Large intestine (tissue), 3 donors: Measurements from ENCODE around the gene IKBKE. TPM values are rescaled to one million over a fixed set of nuclear protein-coding genes. Genes with fewer than 3 reads are reported as not detected.
A peak's percentile ranks its signal among the peaks of the same experiment; 100 is the strongest.

Source experiments
- DNase-seq, 2 donors: peaks; one replicate each; pipeline versions ENCODE4 v3.0.0 to v3.0.0-alpha.2; 2013
- H3K27ac ChIP-seq: one replicate; pipeline ENCODE4 v1.5.1; 2013; ENCODE audit warnings: low read length
- H3K27me3 ChIP-seq: 2 replicates; pipeline ENCODE4 v1.6.1; 2013; ENCODE audit warnings: low read length; ENCODE audit not compliant: control insufficient read depth, insufficient read depth
- H3K36me3 ChIP-seq: 2 replicates; pipeline ENCODE4 v1.6.1; 2013; ENCODE audit warnings: low read length; ENCODE audit not compliant: control insufficient read depth, insufficient read depth
- H3K4me1 ChIP-seq: one replicate; pipeline ENCODE4 v1.6.1; 2013; ENCODE audit warnings: low read length; ENCODE audit not compliant: control insufficient read depth, insufficient read depth
- H3K4me3 ChIP-seq: one replicate; pipeline ENCODE4 v1.5.1; 2013; ENCODE audit warnings: low read length
- H3K9me3 ChIP-seq: one replicate; pipeline ENCODE4 v1.6.1; 2013; ENCODE audit warnings: mild to moderate bottlenecking, low read depth, low read length, moderate library complexity; ENCODE audit not compliant: control insufficient read depth
- WGBS: methylation state at CpG from one replicate; pipeline ENCODE4 v1.1.5; 2013; ENCODE audit warnings: low lambda C conversion rate; ENCODE audit not compliant: insufficient coverage; 5-methylcytosine and 5-hydroxymethylcytosine counted together
- polyA plus RNA-seq: library from polyadenylated mRNA; unstranded; fragments of 120-200 nt; gene quantifications from one replicate; pipeline ENCODE4 v1.2.1, GENCODE V29; 2013

Gene IKBKE
- polyA plus RNA-seq, 1 donor = 7.5 TPM

DNA sequence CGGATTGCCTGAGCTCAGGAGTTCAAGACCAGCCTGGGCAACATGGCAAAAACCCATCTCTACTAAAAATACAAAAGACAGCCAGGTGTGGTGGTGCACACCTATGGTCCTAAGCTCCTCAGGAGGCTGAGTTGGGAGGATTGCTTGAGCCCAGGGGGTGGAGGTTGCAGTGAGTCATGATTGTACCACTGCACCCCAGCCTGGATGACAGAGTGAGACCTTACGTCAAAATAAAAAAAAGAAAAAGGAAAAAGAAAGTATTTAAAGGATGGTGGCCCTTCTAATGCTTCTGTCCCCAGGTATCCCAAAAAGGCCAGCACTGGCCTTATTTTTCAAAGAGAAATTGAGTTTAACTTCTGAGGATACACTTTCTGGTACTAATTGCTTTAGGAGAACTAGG is 1.7 kb downstream of the IKBKE start:
- 50% methylated on average over 1 of the region's 2 CpGs for WGBS
- DNase-seq = no peak
- H3K4me3 ChIP-seq = no peak overlapping the region

DNA sequence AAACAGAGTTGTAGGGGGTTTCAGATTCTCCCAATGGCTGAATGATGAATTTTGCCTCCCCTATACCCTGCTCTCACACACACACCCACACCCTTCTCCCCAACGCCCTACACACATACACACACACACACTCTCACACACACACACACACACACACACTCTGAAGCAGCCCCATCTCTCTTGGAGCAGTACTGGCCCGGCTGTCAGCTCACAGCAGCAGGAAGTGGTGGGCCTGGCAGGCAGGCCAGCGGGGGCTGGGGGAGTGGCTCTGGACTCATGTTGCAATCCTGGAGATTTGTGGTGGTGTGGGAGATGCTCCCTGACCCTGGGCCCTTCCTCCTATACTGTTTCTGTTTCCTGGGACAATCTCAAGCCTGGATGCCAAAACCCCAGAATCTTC is 2.2 kb downstream of the IKBKE start:
- H3K27me3 ChIP-seq = no peaks in the 10 kb centered on the region
- no CpG with 5 or more reads among the region's 3 CpGs for WGBS
- H3K4me1 ChIP-seq = peaks cover 18% of the 10 kb centered on the region
- peaks cover 23% of the 10 kb centered on the region for H3K36me3 ChIP-seq
- peak in 1 of 2 donors; percentile 23 for DNase-seq
- H3K9me3 ChIP-seq = no peaks in the 10 kb centered on the region
- H3K27ac ChIP-seq = no peak overlapping the region
- H3K4me3 ChIP-seq = no peak overlapping the region

More for the DNA sequence above, 1.7 kb downstream of the IKBKE start:
- Histone ChIP-seq H3K4me1 (peaks cover 18% of the 10 kb centered on the region), H3K36me3 (peaks cover 21% of the 10 kb centered on the region), H3K9me3 (no peaks in the 10 kb centered on the region), H3K27ac (no peak overlapping the region), H3K27me3 (peaks cover 4% of the 10 kb centered on the region)

DNA sequence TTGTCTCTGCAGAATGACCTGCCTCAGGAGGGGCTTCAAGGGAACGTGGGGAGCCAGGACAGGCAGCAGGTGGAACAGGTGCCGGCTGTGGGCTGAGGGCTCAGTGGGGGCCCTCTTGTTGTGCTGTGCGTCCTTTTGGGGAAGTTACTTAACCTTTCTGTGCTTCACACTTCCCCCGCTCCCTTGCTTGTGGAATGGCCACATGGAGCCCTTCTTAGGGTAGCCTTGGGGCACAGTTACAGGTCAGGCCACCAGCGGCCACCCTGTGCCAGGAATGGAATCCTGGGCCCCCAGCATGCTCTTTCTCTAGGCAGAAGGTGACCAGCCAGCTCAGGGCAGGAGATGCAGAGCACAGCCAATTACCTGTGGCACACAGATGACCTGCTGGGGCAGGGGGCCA is 2.6 kb downstream of the IKBKE start:
- Histone ChIP-seq H3K4me3 (no peak overlapping the region), H3K36me3 (peaks cover 26% of the 10 kb centered on the region), H3K27ac (no peak overlapping the region), H3K4me1 (peaks cover 18% of the 10 kb centered on the region), H3K27me3 (no peaks in the 10 kb centered on the region), H3K9me3 (no peaks in the 10 kb centered on the region)
- no CpG with 5 or more reads among the region's 5 CpGs for WGBS
- no peak for DNase-seq

DNA sequence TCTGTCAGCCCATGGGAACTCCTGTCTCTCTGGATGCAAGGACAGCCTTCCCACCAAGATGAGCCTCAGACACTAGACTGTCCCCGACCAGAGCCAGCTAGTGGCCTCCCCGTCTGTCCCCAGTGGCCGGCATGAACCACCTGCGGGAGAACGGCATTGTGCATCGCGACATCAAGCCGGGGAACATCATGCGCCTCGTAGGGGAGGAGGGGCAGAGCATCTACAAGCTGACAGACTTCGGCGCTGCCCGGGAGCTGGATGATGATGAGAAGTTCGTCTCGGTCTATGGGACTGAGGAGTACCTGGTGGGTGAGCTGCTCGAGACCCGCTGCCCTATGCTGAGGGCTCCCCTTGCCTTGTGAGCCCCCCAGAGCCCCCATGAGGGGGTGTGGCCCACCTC is 5.8 kb downstream of the IKBKE start:
- Histone ChIP-seq H3K4me1 (peaks cover 5% of the 10 kb centered on the region), H3K27me3 (no peaks in the 10 kb centered on the region), H3K9me3 (peaks cover 3% of the 10 kb centered on the region), H3K4me3 (no peak overlapping the region), H3K36me3 (peaks cover 40% of the 10 kb centered on the region), H3K27ac (no peak overlapping the region)
- WGBS = no CpG with 5 or more reads among the region's 17 CpGs
- no peak for DNase-seq

DNA sequence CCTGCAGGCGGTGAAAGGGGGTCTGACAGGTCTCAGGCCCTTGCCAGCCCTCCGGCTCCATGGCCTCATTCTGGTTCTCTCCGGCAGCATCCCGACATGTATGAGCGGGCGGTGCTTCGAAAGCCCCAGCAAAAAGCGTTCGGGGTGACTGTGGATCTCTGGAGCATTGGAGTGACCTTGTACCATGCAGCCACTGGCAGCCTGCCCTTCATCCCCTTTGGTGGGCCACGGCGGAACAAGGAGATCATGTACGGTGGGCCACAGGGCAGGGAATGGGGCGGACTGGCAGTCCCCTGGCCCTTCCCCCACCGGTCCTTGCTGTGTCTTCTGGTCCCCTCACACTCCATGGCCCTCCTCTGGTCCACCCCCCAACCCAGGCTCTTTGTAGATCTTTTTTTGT is 6.3 kb downstream of the IKBKE start:
- Histone ChIP-seq H3K36me3 (peaks cover 40% of the 10 kb centered on the region), H3K27ac (no peak overlapping the region), H3K27me3 (no peaks in the 10 kb centered on the region), H3K9me3 (peaks cover 3% of the 10 kb centered on the region), H3K4me3 (no peak overlapping the region), H3K4me1 (no peaks in the 10 kb centered on the region)
- no CpG with 5 or more reads among the region's 14 CpGs for whole genome bisulfite sequencing
- DNase-seq = no peak

DNA sequence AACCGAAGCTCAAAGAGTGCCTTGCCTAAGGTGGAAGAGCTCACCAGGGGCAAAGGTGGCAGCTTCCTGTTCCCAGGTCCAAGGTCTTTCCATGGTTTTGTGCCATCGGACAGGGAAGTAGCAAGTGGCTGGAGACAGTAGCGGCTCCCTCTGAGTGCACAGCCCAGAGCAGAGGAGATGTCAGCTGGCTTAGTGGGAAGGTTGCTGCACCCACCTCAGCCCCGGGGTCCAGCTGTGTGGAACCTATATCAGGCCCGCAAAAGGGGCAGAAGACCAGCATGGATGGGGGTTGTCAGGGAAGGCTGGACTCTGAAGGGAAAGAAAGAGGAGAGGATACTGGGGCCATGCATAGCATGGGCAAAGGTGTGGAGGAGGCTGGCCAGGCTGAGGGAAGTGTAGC is 6.8 kb downstream of the IKBKE start:
- WGBS = no CpG with 5 or more reads among the region's 5 CpGs
- Histone ChIP-seq H3K27me3 (no peaks in the 10 kb centered on the region), H3K4me1 (no peaks in the 10 kb centered on the region), H3K27ac (no peak overlapping the region), H3K4me3 (no peak overlapping the region), H3K9me3 (peaks cover 3% of the 10 kb centered on the region), H3K36me3 (peaks cover 41% of the 10 kb centered on the region)
- DNase-seq = no peak

DNA sequence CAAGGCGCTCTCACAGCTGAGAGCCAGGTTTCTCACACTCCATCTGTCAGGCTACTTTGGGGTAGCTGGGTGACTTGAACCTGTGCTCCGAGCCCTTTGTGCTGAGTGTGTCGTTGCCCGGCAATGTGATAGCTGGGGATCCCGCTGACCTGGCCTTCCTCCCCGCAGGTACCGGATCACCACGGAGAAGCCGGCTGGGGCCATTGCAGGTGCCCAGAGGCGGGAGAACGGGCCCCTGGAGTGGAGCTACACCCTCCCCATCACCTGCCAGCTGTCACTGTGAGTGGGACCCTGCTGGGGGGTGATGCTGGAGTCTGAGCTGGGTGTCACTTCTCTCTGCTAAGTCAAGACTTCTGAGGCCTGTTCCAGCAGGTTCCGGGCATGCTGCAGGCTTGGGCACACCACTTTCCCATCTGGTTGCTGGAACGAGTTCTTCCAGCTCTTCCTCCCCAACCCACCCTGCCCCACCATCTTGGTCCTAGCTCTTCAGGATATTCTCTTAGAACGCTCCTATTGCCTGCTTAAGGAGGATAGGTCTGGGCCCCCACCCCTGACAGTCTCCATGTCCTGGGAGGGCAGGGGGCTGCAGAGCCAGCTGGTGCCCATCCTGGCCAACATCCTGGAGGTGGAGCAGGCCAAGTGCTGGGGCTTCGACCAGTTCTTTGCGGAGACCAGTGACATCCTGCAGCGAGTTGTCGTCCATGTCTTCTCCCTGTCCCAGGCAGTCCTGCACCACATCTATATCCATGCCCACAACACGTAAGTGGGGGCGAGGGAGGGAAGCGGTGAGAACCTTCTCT is 7.5 kb downstream of the IKBKE start:
- Histone ChIP-seq H3K4me3 (no peak overlapping the region), H3K27me3 (no peaks in the 10 kb centered on the region), H3K27ac (no peak overlapping the region), H3K9me3 (peaks cover 3% of the 10 kb centered on the region), H3K36me3 (peaks cover 46% of the 10 kb centered on the region), H3K4me1 (no peaks in the 10 kb centered on the region)
- WGBS = 100% methylated on average over 2 of the region's 21 CpGs
- no peak for DNase-seq

DNA sequence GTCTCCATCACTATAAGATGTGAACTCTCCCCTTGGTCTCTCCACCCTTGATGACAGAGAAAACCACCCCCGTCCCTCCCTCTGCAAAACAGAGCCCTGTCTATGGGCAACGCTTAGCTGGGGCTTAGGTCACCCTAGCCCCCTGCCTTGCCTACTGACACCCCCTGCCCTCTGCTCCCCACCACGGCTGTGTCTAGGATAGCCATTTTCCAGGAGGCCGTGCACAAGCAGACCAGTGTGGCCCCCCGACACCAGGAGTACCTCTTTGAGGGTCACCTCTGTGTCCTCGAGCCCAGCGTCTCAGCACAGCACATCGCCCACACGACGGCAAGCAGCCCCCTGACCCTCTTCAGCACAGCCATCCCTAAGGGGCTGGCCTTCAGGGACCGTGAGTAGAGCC is 8.5 kb downstream of the IKBKE start:
- no CpG with 5 or more reads among the region's 11 CpGs for WGBS

DNA sequence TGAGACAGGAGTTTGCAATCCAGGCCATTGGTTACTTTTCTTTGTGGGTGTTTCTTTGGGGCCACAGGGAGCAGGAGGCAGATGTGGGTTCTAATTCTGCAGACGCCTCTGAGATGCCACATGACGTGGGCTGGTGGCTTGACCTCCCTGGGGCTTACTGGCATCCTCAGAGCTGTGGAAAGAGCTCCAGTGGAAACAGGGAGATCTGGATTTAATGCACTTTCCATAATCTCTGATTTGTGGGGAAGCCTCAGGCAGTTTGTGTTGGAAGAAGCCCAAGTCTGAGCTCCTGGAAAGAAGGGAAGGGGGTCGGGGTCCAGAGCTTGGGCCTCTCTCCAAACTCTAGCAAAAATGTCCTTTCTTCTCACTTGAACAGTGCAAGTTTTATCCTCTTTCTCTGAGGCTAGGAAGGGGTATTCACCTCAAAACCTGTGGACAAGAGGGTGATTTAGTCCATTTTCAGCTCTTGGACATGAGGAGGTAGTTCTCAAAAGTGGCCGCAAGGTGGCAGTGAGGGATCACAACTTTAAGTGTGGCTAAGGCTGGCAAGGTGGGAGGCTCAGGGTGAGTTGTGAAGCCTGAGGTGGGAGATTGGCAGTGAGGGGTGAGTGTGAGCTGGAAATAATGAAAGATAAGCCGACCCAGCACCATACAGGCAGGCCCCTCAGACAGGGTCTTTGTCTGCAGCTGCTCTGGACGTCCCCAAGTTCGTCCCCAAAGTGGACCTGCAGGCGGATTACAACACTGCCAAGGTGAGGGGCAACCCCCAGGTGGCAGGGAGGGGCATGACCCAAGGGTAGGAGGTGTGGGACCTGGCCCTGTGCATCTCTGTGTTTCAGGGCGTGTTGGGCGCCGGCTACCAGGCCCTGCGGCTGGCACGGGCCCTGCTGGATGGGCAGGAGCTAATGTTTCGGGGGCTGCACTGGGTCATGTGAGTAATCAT is 9.2 kb downstream of the IKBKE start:
- DNase-seq = peak; percentile 46 to 50
- H3K9me3 ChIP-seq = peaks cover 3% of the 10 kb centered on the region
- H3K27ac ChIP-seq = no peak overlapping the region
- 40% methylated on average over 2 of the region's 14 CpGs for WGBS
- H3K27me3 ChIP-seq = no peaks in the 10 kb centered on the region
- H3K4me3 ChIP-seq = no peak overlapping the region
- H3K36me3 ChIP-seq = peaks cover 40% of the 10 kb centered on the region
- H3K4me1 ChIP-seq = no peaks in the 10 kb centered on the region

More for the DNA sequence above, 8.5 kb downstream of the IKBKE start:
- Histone ChIP-seq H3K9me3 (peaks cover 3% of the 10 kb centered on the region), H3K27me3 (no peaks in the 10 kb centered on the region), H3K36me3 (peaks cover 45% of the 10 kb centered on the region), H3K4me1 (no peaks in the 10 kb centered on the region), H3K27ac (no peak overlapping the region), H3K4me3 (no peak overlapping the region)
- no peak for DNase-seq

DNA sequence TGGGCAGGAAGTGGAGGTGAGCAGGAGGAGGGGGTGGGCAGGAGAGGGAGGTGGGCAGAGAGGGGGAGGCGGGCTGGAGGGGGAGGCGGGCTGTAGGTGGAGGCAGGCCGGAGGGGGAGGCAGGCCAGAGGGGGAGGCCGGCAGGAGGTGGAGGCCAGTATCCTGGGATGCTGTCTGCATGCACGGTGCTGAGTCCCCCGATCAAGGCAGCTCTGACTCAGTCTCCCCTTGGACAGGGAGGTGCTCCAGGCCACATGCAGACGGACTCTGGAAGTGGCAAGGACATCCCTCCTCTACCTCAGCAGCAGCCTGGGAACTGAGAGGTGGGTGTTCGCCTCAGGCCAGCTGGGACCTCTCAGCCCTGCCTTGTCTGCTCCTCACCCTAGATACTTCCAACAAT is 9.9 kb downstream of the IKBKE start:
- no peak for DNase-seq
- Histone ChIP-seq H3K27ac (no peak overlapping the region), H3K36me3 (peaks cover 41% of the 10 kb centered on the region), H3K9me3 (peaks cover 3% of the 10 kb centered on the region), H3K4me3 (no peak overlapping the region), H3K4me1 (no peaks in the 10 kb centered on the region), H3K27me3 (no peaks in the 10 kb centered on the region)
- no CpG with 5 or more reads among the region's 8 CpGs for WGBS
